Heart left ventricle (tissue), 13 donors: ENCODE results near the gene MDH1.

Experiments
- CTCF ChIP-seq, 12 donors: fragments of 200-600 bp; sonication (generic) in 4 of 12; IDR thresholded peaks; one replicate each; pipeline versions ENCODE4 v1.5.0 to v1.8.0; 2018 to 2022; ENCODE audit warnings: antibody characterized with exemption in 12 of 12, mild to moderate bottlenecking in 5 of 12
- POLR2A ChIP-seq, 2 donors: fragments of 450-650 bp; IDR thresholded peaks; one replicate each; pipeline ENCODE4 v1.6.1; 2017; ENCODE audit warnings: antibody characterized with exemption in 2 of 2, mild to moderate bottlenecking in 2 of 2, moderate library complexity in 2 of 2
- donor health status: ischemic (EF 13 %, LVEDD 7.1; RV severe dilation, severe dysfunction).
- donor health status: DM: no; HTN: yes; CAD: no.
- donor health status: DM: no; HTN: no; CAD: no.
- donor health status: ischemic (EF 25% LVEDD 6.9; RV normal size, moderate dysfunction).
- donor health status: ischemic (EF 25% LVEDD 5.7; RV mildly dilated, moderate dysfunction).
- donor health status: ischemic (EF 35%, LVEDD 5.7; RV mildly dilated, moderate dysfunction).
- donor health status: nonischemic (EF 11% LVEDD 7.7; RV severe dilation, severe dysfunction).
- donor health status: DM: yes; HTN: yes; CAD: no.
- donor health status: PGD.
- donor health status: ischemic (EF 29% LVEDD 5.4; RV normal size, mild dysfunction).
- donor health status: nonischemic (EF 23%, LVEDD 6.1; RV moderate dilation, normal function).

- TF ChIP-seq CTCF (IDR thresholded peaks at IDR 0.05) (no peak), POLR2A (IDR thresholded peaks at IDR 0.05) (no peak)
These were observed 864 bp upstream of the MDH1 start for GRCh38 chr2:63587814-63588384.
